NCI-H345 treated with DMSO at 0.1 percent for 48 hours (cell line): ENCODE results near the gene ANO7.

Experiments used
- DNase-seq: peaks from one replicate; lab custom pipeline; 2025; ENCODE audit not compliant: unreplicated experiment; lab: John Stamatoyannopoulos, UW

Gene ANO7

DNA sequence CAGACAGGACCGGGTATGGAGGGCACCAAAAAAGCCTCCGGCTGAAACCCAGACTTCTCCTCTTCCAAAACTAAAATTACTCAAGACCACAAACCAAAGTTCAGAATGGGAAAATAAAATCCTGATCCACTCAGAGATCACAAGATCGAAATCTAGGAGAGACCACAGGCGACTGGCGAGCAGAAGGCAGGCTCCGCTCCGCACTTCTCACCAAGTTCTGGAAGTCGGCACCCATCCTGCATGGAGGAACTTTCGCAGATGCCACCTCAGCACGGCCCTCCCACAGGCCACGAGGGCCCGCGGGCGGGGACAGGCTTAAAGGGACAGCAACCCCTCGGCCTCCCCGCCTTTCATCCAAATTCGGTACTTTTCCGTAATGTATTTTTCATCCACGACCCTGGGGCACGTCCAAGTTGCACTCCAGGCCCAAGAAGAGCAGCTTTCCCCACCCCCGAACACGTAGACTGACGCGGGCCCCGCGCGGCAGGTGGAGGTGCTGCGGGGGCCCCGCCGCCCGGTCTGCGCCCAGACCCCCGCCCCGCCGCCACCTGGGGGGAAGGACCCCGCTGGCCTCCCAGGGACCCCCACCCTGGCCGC, 83.3 kb downstream of the ANO7 start:
- no peak for DNase-seq

DNA sequence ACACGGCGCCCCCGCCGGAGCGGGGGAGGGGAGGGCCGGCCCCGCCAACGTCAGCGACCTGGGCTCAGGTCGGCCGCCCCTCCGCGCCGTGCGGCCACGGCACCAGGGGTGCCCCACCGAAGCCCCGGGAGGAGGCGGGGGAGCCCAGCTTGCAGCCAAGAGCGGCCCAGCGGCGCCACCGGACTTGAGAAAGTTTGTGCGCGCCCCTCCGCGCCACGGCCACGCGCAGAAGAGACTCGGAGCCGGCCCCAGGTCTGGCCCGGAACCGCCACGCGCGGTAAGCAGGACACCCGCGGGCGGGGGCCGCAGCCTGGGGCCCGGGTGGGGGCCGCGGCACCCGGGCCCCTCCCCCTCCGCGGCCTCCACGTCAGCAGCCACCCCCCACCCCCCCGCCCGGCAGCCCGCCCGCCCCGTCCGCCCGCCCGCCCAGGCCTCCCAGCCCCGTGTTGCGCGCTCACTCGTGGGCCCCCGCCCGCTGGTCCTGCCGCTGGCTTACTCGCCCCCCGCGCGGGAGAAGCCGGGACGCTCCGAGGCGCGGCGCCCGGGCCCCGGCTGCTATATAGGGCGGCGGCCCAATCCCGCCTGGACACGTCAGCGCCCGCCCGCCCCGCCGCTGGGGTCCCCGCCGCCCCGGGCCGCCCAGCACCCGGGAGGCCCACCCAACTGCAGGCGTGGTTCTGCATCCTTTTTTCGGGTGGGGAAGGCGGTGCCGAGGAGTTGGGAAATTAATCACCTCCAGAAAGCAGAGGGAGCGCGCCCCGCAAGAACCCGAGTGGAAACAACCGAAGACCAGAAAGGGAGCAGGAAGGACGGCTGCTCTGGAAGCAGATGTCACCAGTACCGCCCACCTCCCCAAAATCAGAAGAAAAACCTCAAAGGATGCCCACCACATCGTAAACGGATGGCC, 84.1 kb downstream of the ANO7 start:
- peak; percentile 25 for DNase-seq

DNA sequence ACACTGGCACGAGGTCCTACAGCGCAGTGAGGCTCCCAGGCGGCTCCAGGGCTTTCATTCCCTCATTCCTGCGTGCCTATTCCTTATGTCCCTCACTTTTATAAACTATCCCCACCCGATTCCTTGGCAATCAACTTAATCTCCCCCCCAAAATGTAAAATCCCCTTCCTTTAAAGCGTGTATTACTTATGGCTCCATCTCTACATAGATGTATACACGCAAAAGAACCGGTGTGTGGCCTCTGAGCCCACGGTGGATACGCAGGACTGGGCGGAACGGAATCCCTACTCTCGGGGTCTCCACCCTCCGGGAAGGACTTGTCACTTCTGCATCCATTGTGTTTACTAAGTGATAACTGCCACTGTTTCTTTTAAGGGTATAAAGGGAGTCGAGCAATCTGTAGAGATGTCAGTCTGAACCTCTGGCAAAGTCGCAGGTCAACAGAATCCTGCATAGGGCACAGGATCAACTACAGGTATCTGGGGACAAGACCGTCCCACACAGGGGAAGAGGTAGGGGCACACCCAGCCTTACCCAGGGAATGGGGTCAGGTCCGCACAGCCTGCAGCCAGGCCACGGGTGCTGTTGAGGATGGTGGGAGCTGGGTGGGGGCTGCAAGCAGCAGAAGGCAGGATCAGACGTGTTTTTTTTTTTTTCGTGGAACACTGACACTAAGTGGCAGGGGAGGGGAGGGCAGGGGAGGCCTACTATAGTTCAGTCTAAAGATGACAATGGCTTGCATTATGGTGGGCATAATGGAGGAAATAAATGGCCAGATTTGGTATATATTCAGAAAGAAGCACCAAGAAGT, 84.9 kb downstream of the ANO7 start:
- no peak for DNase-seq

DNA sequence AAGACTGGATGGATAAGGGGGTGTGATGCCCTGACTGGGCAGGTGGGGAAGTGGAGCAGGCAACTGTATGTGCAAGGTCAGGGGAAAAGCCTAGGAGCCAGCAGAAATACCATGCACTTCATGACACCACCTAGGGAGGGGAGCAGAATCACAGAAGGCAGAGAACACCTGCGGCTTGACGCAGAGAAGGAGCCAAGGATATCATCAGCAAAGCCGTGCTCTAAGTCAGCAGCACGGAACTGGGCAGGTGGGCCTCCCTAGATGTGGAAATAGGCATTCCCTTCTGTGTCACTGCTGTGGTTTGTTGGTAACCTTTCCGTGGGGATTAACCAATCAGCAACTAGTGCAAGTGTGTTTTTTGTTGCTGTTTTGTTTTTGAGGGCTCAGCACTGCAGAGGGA, 85.7 kb downstream of the ANO7 start:
- DNase-seq, result no peak
